HK-2 (cell line): Measurements from ENCODE around the gene OR56A4.
"Not testable (repeated sequence)": the region's sequence is repeated elsewhere in the genome, so short reads cannot be mapped to it uniquely, and the experiment has no call there.

Source experiments
- DNase-seq: peaks from one replicate; pipeline ENCODE4 v3.0.0-alpha.2; 2018; ENCODE audit not compliant: unreplicated experiment

The OR56A4 gene

GRCh38 chr11:5960704-5961320 is 45.9 kb downstream of the OR56A4 start:
- not testable (repeated sequence) for DNase-seq

- DNase-seq, result no peak
Observed at GRCh38 chr11:5955586-5955985, 51.2 kb downstream of the OR56A4 start.
